Measurements from ENCODE around the gene CLVS2.

Gene CLVS2

GRCh38 chr6:123024976-123025375 lies 28.9 kb downstream of the CLVS2 start:
- no peak for DNase-seq (ENCODE audit: low spot score)

GRCh38 chr6:123027408-123027807 lies 31.4 kb downstream of the CLVS2 start:
- DNase-seq (ENCODE audit: low spot score): no peak

GRCh38 chr6:123028263-123028662 lies 32.2 kb downstream of the CLVS2 start:
- no peak for DNase-seq (ENCODE audit: low spot score)

GRCh38 chr6:123030282-123030681 lies 34.2 kb downstream of the CLVS2 start:
- no peak for DNase-seq (ENCODE audit: low spot score)

- no peak for DNase-seq (ENCODE audit: low spot score)
These were observed 40.6 kb downstream of the CLVS2 start for GRCh38 chr6:123036648-123037047.

GRCh38 chr6:123039431-123039830 lies 43.4 kb downstream of the CLVS2 start:
- no peak for DNase-seq (ENCODE audit: low spot score)

- no peak for DNase-seq (ENCODE audit: low spot score)
These were observed 46.4 kb downstream of the CLVS2 start for GRCh38 chr6:123042401-123042800.

- no peak for DNase-seq (ENCODE audit: low spot score)
These were observed 48.4 kb downstream of the CLVS2 start for GRCh38 chr6:123044341-123044860.

GRCh38 chr6:123053602-123054225 lies 57.7 kb downstream of the CLVS2 start:
- no peak for DNase-seq (ENCODE audit: low spot score)

GRCh38 chr6:123055256-123055655 lies 59.2 kb downstream of the CLVS2 start:
- no peak for DNase-seq (ENCODE audit: low spot score)

GRCh38 chr6:123062670-123063069 lies 66.6 kb downstream of the CLVS2 start:
- DNase-seq (ENCODE audit: low spot score): no peak

GRCh38 chr6:123064038-123064437 lies 68.0 kb downstream of the CLVS2 start:
- no peak for DNase-seq (ENCODE audit: low spot score)

- DNase-seq (ENCODE audit: low spot score): no peak
These were observed 78.6 kb downstream of the CLVS2 start for GRCh38 chr6:123074616-123075015.

- DNase-seq (ENCODE audit: low spot score): no peak
These were observed 89.4 kb downstream of the CLVS2 start for GRCh38 chr6:123085403-123085802.

GRCh38 chr6:123089226-123089625 lies 93.2 kb downstream of the CLVS2 start:
- no peak for DNase-seq (ENCODE audit: low spot score)

GRCh38 chr6:123091091-123091895 lies 95.3 kb downstream of the CLVS2 start:
- DNase-seq (ENCODE audit: low spot score): no peak

- DNase-seq (ENCODE audit: low spot score): no peak
These were observed 95.8 kb downstream of the CLVS2 start for GRCh38 chr6:123091896-123092271.

- no peak for DNase-seq (ENCODE audit: low spot score)
These were observed 98.8 kb downstream of the CLVS2 start for GRCh38 chr6:123094795-123095194.

- DNase-seq (ENCODE audit: low spot score): no peak
These were observed 109.5 kb downstream of the CLVS2 start for GRCh38 chr6:123105561-123105960.

- no peak for DNase-seq (ENCODE audit: low spot score)
These were observed 120.3 kb downstream of the CLVS2 start for GRCh38 chr6:123116370-123116769.

- no peak for DNase-seq (ENCODE audit: low spot score)
These were observed 121.3 kb downstream of the CLVS2 start for GRCh38 chr6:123117145-123117908.

- DNase-seq (ENCODE audit: low spot score): no peak
These were observed 122.8 kb downstream of the CLVS2 start for GRCh38 chr6:123118811-123119210.

All from hematopoietic multipotent progenitor cell treated with erythropoietin and hydrocortisone succinate and interleukin-3 and kit ligand, for 15 days (in vitro differentiated cells).